GM23248 (cell line): Measurements from ENCODE around the gene ST3GAL5. TPM values are rescaled to one million over a fixed set of nuclear protein-coding genes. Genes with fewer than 3 reads are reported as not detected.

Source experiments
- DNase-seq: peaks from one replicate; pipeline ENCODE4 v3.0.0-alpha.2; 2015
- H2AFZ ChIP-seq: fragments of 200-600 bp; sonication (generic); 2 replicates; pipeline ENCODE4 v1.6.1; 2016; ENCODE audit warnings: antibody characterized with exemption
- H3F3A ChIP-seq: fragments of 200-600 bp; sonication (generic); 2 replicates; pipeline ENCODE4 v1.6.1; 2016; ENCODE audit warnings: mild to moderate bottlenecking, antibody characterized with exemption, mixed run types; ENCODE audit not compliant: insufficient read depth
- H3K27ac ChIP-seq: fragments of 200-600 bp; sonication (generic); 2 replicates; pipeline ENCODE4 v1.5.1; 2016; ENCODE audit warnings: mild to moderate bottlenecking
- H3K27me3 ChIP-seq: fragments of 200-600 bp; sonication (generic); replicated peaks from 2 replicates; pipeline ENCODE4 v1.6.1; 2016; ENCODE audit warnings: mild to moderate bottlenecking; ENCODE audit not compliant: insufficient read depth
- H3K36me3 ChIP-seq: fragments of 200-600 bp; sonication (generic); 2 replicates; pipeline ENCODE4 v1.6.1; 2016; ENCODE audit warnings: low read depth, mild to moderate bottlenecking
- H3K4me1 ChIP-seq: fragments of 200-600 bp; sonication (generic); 2 replicates; pipeline ENCODE4 v1.6.1; 2016; ENCODE audit warnings: mild to moderate bottlenecking; ENCODE audit not compliant: insufficient read depth
- H3K4me2 ChIP-seq: fragments of 200-600 bp; sonication (generic); one replicate; pipeline ENCODE4 v1.6.1; 2016; ENCODE audit warnings: mild to moderate bottlenecking; ENCODE audit not compliant: unreplicated experiment
- H3K4me3 ChIP-seq: fragments of 200-600 bp; sonication (generic); 2 replicates; pipeline ENCODE4 v1.5.1; 2016; ENCODE audit warnings: mild to moderate bottlenecking
- H3K79me2 ChIP-seq: fragments of 200-600 bp; sonication (generic); 2 replicates; pipeline ENCODE4 v1.6.1; 2016; ENCODE audit warnings: mild to moderate bottlenecking; ENCODE audit not compliant: insufficient read depth
- H3K9ac ChIP-seq: fragments of 200-600 bp; sonication (generic); 2 replicates; pipeline ENCODE4 v1.6.1; 2016; ENCODE audit warnings: mild to moderate bottlenecking
- H3K9me2 ChIP-seq: fragments of 200-600 bp; sonication (generic); 2 replicates; pipeline ENCODE4 v1.6.1; 2016; ENCODE audit warnings: mixed run types, mild to moderate bottlenecking, moderate library complexity; ENCODE audit not compliant: insufficient read depth
- H3K9me3 ChIP-seq: fragments of 200-600 bp; sonication (generic); one replicate; pipeline ENCODE4 v1.6.1; 2017; ENCODE audit warnings: low read depth
- H4K20me1 ChIP-seq: fragments of 200-600 bp; sonication (generic); 2 replicates; pipeline ENCODE4 v1.6.0; 2016; ENCODE audit not compliant: insufficient read depth
- EZH2 ChIP-seq: fragments of 200-600 bp; sonication (generic); IDR thresholded peaks from 2 replicates; pipeline ENCODE4 v1.6.1; 2018; ENCODE audit warnings: antibody characterized with exemption, mild to moderate bottlenecking; ENCODE audit not compliant: insufficient read depth, poor library complexity, severe bottlenecking
- EZH2phosphoT487 ChIP-seq: fragments of 200-600 bp; sonication (generic); IDR thresholded peaks from 2 replicates; pipeline ENCODE4 v1.6.1; 2018; ENCODE audit warnings: antibody characterized with exemption, moderate library complexity, mild to moderate bottlenecking, low read depth; ENCODE audit not compliant: insufficient read depth
- WGBS, 2 experiments: methylation state at CpG; one replicate each; pipeline ENCODE4 v1.1.6; 2015 to 2017; ENCODE audit warnings: low lambda C conversion rate in 2 of 2, low coverage in 1 of 2; ENCODE audit errors: missing lambda C conversion rate in 2 of 2; 5-methylcytosine and 5-hydroxymethylcytosine counted together
- in situ Hi-C: fragments of 300-500 bp; cut with MboI; formaldehyde crosslinking; loops from 2 replicates; pipeline ENCODE4 v1.15.0; 2020
- polyA plus RNA-seq: library from polyadenylated mRNA; unstranded; fragments of >200 nt; fragmentation: Nextera tagmentation; extraction: Ambion mirVana; gene quantifications from 2 replicates; pipeline ENCODE4 v1.2.1, GENCODE V29; 2016
- total RNA-seq: library from RNA; depleted of rRNA; stranded (reverse); fragments of >200 nt; shearing (Covaris generic); gene quantifications from 2 replicates; pipeline ENCODE4 v1.2.3, GENCODE V29; 2014

Gene ST3GAL5
- total and polyA plus RNA-seq, 2 experiments from 2014 or later, result 16.4 to 21.0 TPM

- Histone ChIP-seq H3K9me2 (no peaks in the 10 kb centered on the region), H3K79me2 (no peaks in the 10 kb centered on the region), H3K9me3 (no peaks in the 10 kb centered on the region), H3F3A (peaks cover 28% of the 10 kb centered on the region), H3K27me3 (no peaks in the 10 kb centered on the region), H3K27ac (peak overlapping the region; percentile 55), H4K20me1 (no peaks in the 10 kb centered on the region), H2AFZ (no peak overlapping the region), H3K9ac (peak overlapping the region; percentile 11; the same call in 1 of the 2 replicates), H3K36me3 (no peaks in the 10 kb centered on the region), H3K4me2 (peak overlapping the region; percentile 56), H3K4me1 (peaks cover 26% of the 10 kb centered on the region), H3K4me3 (0 out of 2 replicates have a peak overlapping the region, but pooled peaks have one; percentile 9)
- no peak for TF ChIP-seq EZH2
- no peak for TF ChIP-seq EZH2phosphoT487
- peak; percentile 76 for DNase-seq
- WGBS, 2 experiments, result 33% methylated on average over 9 of the region's 9 CpGs
- in situ Hi-C loops, result loop anchor here (25.0 kb wide), 1 partner anchor 169 kb away; no protein-coding TSS in a partner anchor
Measured at GRCh38 chr2:85893428-85894258, 4.9 kb upstream of the ST3GAL5 start.

GRCh38 chr2:85892216-85892944, 3.6 kb upstream of the ST3GAL5 start:
- WGBS, 2 experiments, result 87 to 92% methylated on average over 5 of the region's 5 CpGs
- H3K9me3 ChIP-seq, result no peaks in the 10 kb centered on the region
- H2AFZ ChIP-seq, result no peak overlapping the region
- H3K4me2 ChIP-seq, result no peak overlapping the region
- in situ Hi-C loops, result loop anchor here (25.0 kb wide), 1 partner anchor 170 kb away; no protein-coding TSS in a partner anchor
- no peak for TF ChIP-seq EZH2phosphoT487
- no peak for TF ChIP-seq EZH2
- DNase-seq, result no peak
- no peaks in the 10 kb centered on the region for H3K79me2 ChIP-seq
- no peaks in the 10 kb centered on the region for H3K9me2 ChIP-seq
- H3K27me3 ChIP-seq, result no peaks in the 10 kb centered on the region
- peaks cover 34% of the 10 kb centered on the region for H3K4me1 ChIP-seq
- H4K20me1 ChIP-seq, result no peaks in the 10 kb centered on the region
- H3K36me3 ChIP-seq, result no peaks in the 10 kb centered on the region
- no peak overlapping the region for H3K9ac ChIP-seq
- peaks cover 37% of the 10 kb centered on the region for H3F3A ChIP-seq
- no peak overlapping the region for H3K4me3 ChIP-seq
- no peak overlapping the region for H3K27ac ChIP-seq

GRCh38 chr2:85890522-85891176, 1.9 kb upstream of the ST3GAL5 start:
- Histone ChIP-seq H3K27ac (no peak overlapping the region), H2AFZ (0 out of 2 replicates have a peak overlapping the region, but pooled peaks have one; percentile 5), H3K27me3 (no peaks in the 10 kb centered on the region), H3K4me3 (no peak overlapping the region), H3K36me3 (no peaks in the 10 kb centered on the region), H3K4me2 (peak overlapping the region; percentile 96), H3K9me3 (no peaks in the 10 kb centered on the region), H3F3A (peaks cover 44% of the 10 kb centered on the region), H3K9me2 (no peaks in the 10 kb centered on the region), H3K79me2 (peaks cover 6% of the 10 kb centered on the region), H3K9ac (no peak overlapping the region), H3K4me1 (peaks cover 48% of the 10 kb centered on the region), H4K20me1 (no peaks in the 10 kb centered on the region)
- 88 to 90% methylated on average over 5 of the region's 5 CpGs for WGBS, 2 experiments
- in situ Hi-C loops, result loop anchor here (25.0 kb wide), 1 partner anchor 172 kb away; no protein-coding TSS in a partner anchor
- TF ChIP-seq EZH2phosphoT487 (no peak), EZH2 (no peak)
- no peak for DNase-seq

GRCh38 chr2:85889627-85890281, 964 bp upstream of the ST3GAL5 start:
- no peaks in the 10 kb centered on the region for H3K27me3 ChIP-seq
- peak overlapping the region; percentile 85 for H3K4me3 ChIP-seq
- H2AFZ ChIP-seq, result peak overlapping the region; percentile 96
- H3K9me3 ChIP-seq, result no peaks in the 10 kb centered on the region
- H3K79me2 ChIP-seq, result peaks cover 15% of the 10 kb centered on the region
- in situ Hi-C loops, result loop anchor here (25.0 kb wide), 1 partner anchor 173 kb away; no protein-coding TSS in a partner anchor
- TF ChIP-seq EZH2phosphoT487, result no peak
- no peak for TF ChIP-seq EZH2
- H3F3A ChIP-seq, result peaks cover 44% of the 10 kb centered on the region
- WGBS, 2 experiments, result 7% methylated on average over 22 of the region's 22 CpGs
- H3K4me2 ChIP-seq, result peak overlapping the region; percentile 96
- peak; percentile 30 for DNase-seq
- peak overlapping the region; percentile 63 for H3K27ac ChIP-seq
- H3K4me1 ChIP-seq, result peaks cover 54% of the 10 kb centered on the region
- H3K9ac ChIP-seq, result peak overlapping the region; percentile 79
- H3K36me3 ChIP-seq, result no peaks in the 10 kb centered on the region
- no peaks in the 10 kb centered on the region for H4K20me1 ChIP-seq
- H3K9me2 ChIP-seq, result no peaks in the 10 kb centered on the region
